ENCODE measurements around the gene KRT20.
"Not testable (repeated sequence)": the region's sequence is repeated elsewhere in the genome, so short reads cannot be mapped to it uniquely, and the experiment has no call there.

KRT20 gene

GRCh38 chr17:40900809-40901356 is 15.8 kb upstream of the KRT20 start:
- DNase-seq (ENCODE audit: low read depth in 1 of 2, low spot score in 1 of 2) = no peak

- no peak for DNase-seq (ENCODE audit: low read depth in 1 of 2, low spot score in 1 of 2)
These were observed 11.9 kb upstream of the KRT20 start for GRCh38 chr17:40896916-40897455.

GRCh38 chr17:40895106-40895730 is 10.2 kb upstream of the KRT20 start:
- DNase-seq (ENCODE audit: low read depth in 1 of 2, low spot score in 1 of 2) = no peak

GRCh38 chr17:40888196-40888720 is 3.2 kb upstream of the KRT20 start:
- no peak for DNase-seq (ENCODE audit: low read depth in 1 of 2, low spot score in 1 of 2)

GRCh38 chr17:40886090-40886489 is 1.0 kb upstream of the KRT20 start:
- no peak for DNase-seq (ENCODE audit: low read depth in 1 of 2, low spot score in 1 of 2)

GRCh38 chr17:40883626-40884334 is 1.3 kb downstream of the KRT20 start:
- DNase-seq (ENCODE audit: low read depth in 1 of 2, low spot score in 1 of 2) = no peak

GRCh38 chr17:40883031-40883430 is 2.0 kb downstream of the KRT20 start:
- DNase-seq (ENCODE audit: low read depth in 1 of 2, low spot score in 1 of 2) = no peak

GRCh38 chr17:40879026-40879425 is 6.0 kb downstream of the KRT20 start:
- no peak for DNase-seq (ENCODE audit: low read depth in 1 of 2, low spot score in 1 of 2)

- no peak for DNase-seq (ENCODE audit: low read depth in 1 of 2, low spot score in 1 of 2)
These were observed 7.0 kb downstream of the KRT20 start for GRCh38 chr17:40878044-40878443.

- DNase-seq (ENCODE audit: low read depth in 1 of 2, low spot score in 1 of 2) = no peak
These were observed 11.2 kb downstream of the KRT20 start for GRCh38 chr17:40873801-40874200.

GRCh38 chr17:40873255-40873654 is 11.8 kb downstream of the KRT20 start:
- DNase-seq (ENCODE audit: low read depth in 1 of 2, low spot score in 1 of 2) = no peak

- no peak for DNase-seq (ENCODE audit: low read depth in 1 of 2, low spot score in 1 of 2)
These were observed 12.6 kb downstream of the KRT20 start for GRCh38 chr17:40872416-40872815.

- DNase-seq (ENCODE audit: low read depth in 1 of 2, low spot score in 1 of 2) = no peak
These were observed 13.7 kb downstream of the KRT20 start for GRCh38 chr17:40871316-40871715.

- DNase-seq (ENCODE audit: low read depth in 1 of 2, low spot score in 1 of 2) = no peak
These were observed 14.9 kb downstream of the KRT20 start for GRCh38 chr17:40870136-40870535.

GRCh38 chr17:40866838-40867237 is 18.2 kb downstream of the KRT20 start, which contains the start of gene KRT12:
Gene KRT12, minus strand, starts transcription at chr17:40867223. Its CDS starts 37 bp downstream, at chr17:40867186.
- no peak for DNase-seq (ENCODE audit: low read depth in 1 of 2, low spot score in 1 of 2)

GRCh38 chr17:40864661-40865390 is 20.2 kb downstream of the KRT20 start:
- DNase-seq (ENCODE audit: low read depth in 1 of 2, low spot score in 1 of 2) = no peak

GRCh38 chr17:40862985-40863733 is 21.9 kb downstream of the KRT20 start:
- no peak for DNase-seq (ENCODE audit: low read depth in 1 of 2, low spot score in 1 of 2)

GRCh38 chr17:40859536-40859935 is 25.5 kb downstream of the KRT20 start:
- no peak for DNase-seq (ENCODE audit: low read depth in 1 of 2, low spot score in 1 of 2)

- DNase-seq (ENCODE audit: low read depth in 1 of 2, low spot score in 1 of 2) = not testable (repeated sequence)
These were observed 26.4 kb downstream of the KRT20 start for GRCh38 chr17:40858667-40859066.

GRCh38 chr17:40857535-40857934 is 27.5 kb downstream of the KRT20 start:
- no peak for DNase-seq (ENCODE audit: low read depth in 1 of 2, low spot score in 1 of 2)
